GM12873 (cell line): ENCODE results near the gene GPN1.

Experiments used
- TF ChIP-seq, protein P1 (sequence below): IDR thresholded peaks from 2 replicates; pipeline ENCODE4 v1.5.1; 2012; ENCODE audit warnings: low read depth, mild to moderate bottlenecking, moderate library complexity, low read length, control low read depth; ENCODE audit not compliant: insufficient read depth; ENCODE audit errors: missing control alignments

GPN1 gene

GRCh38 chr2:27638037-27638637 lies 9.3 kb downstream of the GPN1 start:
- TF ChIP-seq, protein P1, sequence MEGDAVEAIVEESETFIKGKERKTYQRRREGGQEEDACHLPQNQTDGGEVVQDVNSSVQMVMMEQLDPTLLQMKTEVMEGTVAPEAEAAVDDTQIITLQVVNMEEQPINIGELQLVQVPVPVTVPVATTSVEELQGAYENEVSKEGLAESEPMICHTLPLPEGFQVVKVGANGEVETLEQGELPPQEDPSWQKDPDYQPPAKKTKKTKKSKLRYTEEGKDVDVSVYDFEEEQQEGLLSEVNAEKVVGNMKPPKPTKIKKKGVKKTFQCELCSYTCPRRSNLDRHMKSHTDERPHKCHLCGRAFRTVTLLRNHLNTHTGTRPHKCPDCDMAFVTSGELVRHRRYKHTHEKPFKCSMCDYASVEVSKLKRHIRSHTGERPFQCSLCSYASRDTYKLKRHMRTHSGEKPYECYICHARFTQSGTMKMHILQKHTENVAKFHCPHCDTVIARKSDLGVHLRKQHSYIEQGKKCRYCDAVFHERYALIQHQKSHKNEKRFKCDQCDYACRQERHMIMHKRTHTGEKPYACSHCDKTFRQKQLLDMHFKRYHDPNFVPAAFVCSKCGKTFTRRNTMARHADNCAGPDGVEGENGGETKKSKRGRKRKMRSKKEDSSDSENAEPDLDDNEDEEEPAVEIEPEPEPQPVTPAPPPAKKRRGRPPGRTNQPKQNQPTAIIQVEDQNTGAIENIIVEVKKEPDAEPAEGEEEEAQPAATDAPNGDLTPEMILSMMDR = no peak

DNA sequence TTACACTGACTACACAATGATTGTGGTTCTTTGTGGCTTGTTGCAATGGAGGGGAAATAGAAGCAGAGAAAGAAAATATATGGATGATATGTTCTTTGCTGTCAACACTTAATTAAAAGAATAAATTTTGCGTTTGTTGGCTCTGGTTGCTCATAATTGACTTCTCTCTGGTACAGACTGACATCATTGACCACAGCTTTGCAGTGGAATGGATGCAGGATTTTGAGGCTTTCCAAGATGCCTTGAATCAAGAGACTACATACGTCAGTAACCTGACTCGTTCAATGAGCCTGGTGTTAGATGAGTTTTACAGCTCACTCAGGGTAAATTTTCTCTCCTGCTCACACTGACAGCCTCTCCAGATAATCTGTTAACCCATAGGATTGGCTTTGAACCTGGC lies 9.9 kb downstream of the GPN1 start:
- TF ChIP-seq, protein P1 = no peak

DNA sequence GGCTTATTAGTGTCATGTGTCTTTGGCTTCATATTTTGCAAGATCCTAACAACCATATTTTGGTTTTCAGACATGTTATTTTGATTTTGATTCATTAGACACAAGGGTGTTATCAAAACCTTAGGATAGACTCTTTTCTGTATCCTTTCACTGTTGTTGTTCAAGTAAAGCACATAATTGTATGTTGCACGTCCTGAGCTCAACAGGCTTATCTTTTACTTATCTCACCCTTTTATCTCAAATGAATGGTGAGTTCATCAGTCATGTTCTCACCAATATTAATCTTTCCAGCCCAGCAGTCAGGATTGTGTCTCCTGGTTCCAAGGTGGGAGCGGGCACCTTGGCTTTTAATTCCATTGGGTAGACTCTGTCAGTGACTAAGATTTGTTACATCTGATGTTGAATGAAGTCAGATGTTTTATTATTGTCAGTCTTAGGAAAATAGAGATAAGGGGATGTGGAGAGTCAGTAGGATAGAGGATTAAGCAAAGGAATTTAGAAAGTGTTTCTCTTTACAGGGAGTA lies 11.9 kb downstream of the GPN1 start:
- TF ChIP-seq, protein P1 = no peak

- TF ChIP-seq, protein P1 = no peak
Observed at GRCh38 chr2:27645197-27645596, 16.3 kb downstream of the GPN1 start.

DNA sequence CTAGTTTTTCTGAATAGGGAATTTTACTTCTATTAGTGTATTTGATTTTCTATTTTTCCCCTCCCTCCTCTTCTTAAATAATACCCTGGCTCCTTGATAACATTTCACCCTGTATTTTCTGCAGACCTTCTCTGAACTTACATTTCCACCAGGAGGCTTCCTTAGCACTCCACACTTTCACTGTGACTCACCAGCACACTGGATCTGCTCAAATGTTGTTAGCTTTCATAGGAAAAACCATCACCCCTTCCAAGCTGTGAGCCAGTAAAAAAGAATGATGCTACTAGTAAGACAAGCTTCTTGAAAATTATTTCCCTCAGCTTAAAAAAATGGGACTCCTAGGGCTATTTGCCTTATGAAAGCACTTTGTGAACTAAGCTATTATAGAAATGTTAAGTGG lies 18.4 kb downstream of the GPN1 start:
- TF ChIP-seq, protein P1 = no peak

- TF ChIP-seq, protein P1 = no peak
Observed at GRCh38 chr2:27647737-27648136, 18.9 kb downstream of the GPN1 start.

- TF ChIP-seq, protein P1 = no peak
Observed at GRCh38 chr2:27651056-27651455, 22.2 kb downstream of the GPN1 start.

DNA sequence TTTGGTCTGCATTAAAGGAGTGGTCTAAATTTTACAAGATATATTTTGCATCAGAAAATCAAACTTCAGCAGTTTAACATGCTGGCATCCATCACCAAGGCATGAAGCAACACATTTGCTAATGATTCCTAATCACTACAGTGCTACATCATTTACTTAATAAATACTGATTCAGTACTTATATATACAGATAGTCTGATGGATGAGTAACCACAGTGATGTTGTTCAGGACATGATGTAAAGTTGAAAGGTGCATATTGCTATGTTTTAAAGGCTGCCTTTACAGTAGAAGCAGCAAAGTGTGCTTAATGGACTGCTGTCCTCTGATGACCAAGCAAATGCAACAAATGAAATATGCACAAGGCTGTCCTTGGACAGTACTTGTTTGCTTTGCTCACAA lies 23.5 kb downstream of the GPN1 start:
- TF ChIP-seq, protein P1 = no peak
